ENCODE measurements around the gene PM20D1.
A peak's percentile ranks its signal among the peaks of the same experiment; 100 is the strongest.

The PM20D1 gene

GRCh38 chr1:205803986-205804385 lies 45.9 kb downstream of the PM20D1 start:
- no peaks in the 10 kb centered on the region for H3K9me3 Mint-ChIP-seq
- H3K4me1 Mint-ChIP-seq = peaks cover 48% of the 10 kb centered on the region
- ATAC-seq (no peak), DNase-seq (no peak)
- no peak overlapping the region for H3K27ac Mint-ChIP-seq
- no peak overlapping the region for H3K4me3 Mint-ChIP-seq
- peaks cover 17% of the 10 kb centered on the region for H3K36me3 Mint-ChIP-seq (ENCODE audit: low read depth)
- H3K27me3 Mint-ChIP-seq = no peaks in the 10 kb centered on the region

GRCh38 chr1:205802060-205802459 lies 47.9 kb downstream of the PM20D1 start:
- H3K4me3 Mint-ChIP-seq = no peak overlapping the region
- H3K36me3 Mint-ChIP-seq (ENCODE audit: low read depth) = peaks cover 4% of the 10 kb centered on the region
- peaks cover 33% of the 10 kb centered on the region for H3K4me1 Mint-ChIP-seq
- H3K9me3 Mint-ChIP-seq = no peaks in the 10 kb centered on the region
- H3K27ac Mint-ChIP-seq = peak overlapping the region; percentile 17
- DNase-seq = no peak
- ATAC-seq = no peak
- H3K27me3 Mint-ChIP-seq = no peaks in the 10 kb centered on the region

- DNase-seq = no peak
- Mint-ChIP-seq H3K36me3 (ENCODE audit: low read depth) (peaks cover 5% of the 10 kb centered on the region), H3K4me1 (peaks cover 25% of the 10 kb centered on the region), H3K4me3 (no peak overlapping the region), H3K27ac (no peak overlapping the region), H3K27me3 (no peaks in the 10 kb centered on the region), H3K9me3 (no peaks in the 10 kb centered on the region)
- ATAC-seq = no peak
Measured at GRCh38 chr1:205800981-205801703, 48.8 kb downstream of the PM20D1 start.

- Mint-ChIP-seq H3K4me3 (no peak overlapping the region), H3K4me1 (peaks cover 18% of the 10 kb centered on the region), H3K27ac (no peak overlapping the region), H3K36me3 (ENCODE audit: low read depth) (peaks cover 5% of the 10 kb centered on the region), H3K9me3 (no peaks in the 10 kb centered on the region), H3K27me3 (no peaks in the 10 kb centered on the region)
- no peak for DNase-seq
- ATAC-seq = no peak
Measured at GRCh38 chr1:205800427-205800826, 49.5 kb downstream of the PM20D1 start.

GRCh38 chr1:205798577-205798976 lies 51.4 kb downstream of the PM20D1 start:
- Mint-ChIP-seq H3K27ac (no peak overlapping the region), H3K9me3 (no peaks in the 10 kb centered on the region), H3K4me1 (peaks cover 5% of the 10 kb centered on the region), H3K27me3 (no peaks in the 10 kb centered on the region), H3K4me3 (no peak overlapping the region), H3K36me3 (ENCODE audit: low read depth) (peaks cover 9% of the 10 kb centered on the region)
- ATAC-seq = no peak
- DNase-seq = no peak

- Mint-ChIP-seq H3K9me3 (no peaks in the 10 kb centered on the region), H3K27ac (no peak overlapping the region), H3K4me1 (peaks cover 5% of the 10 kb centered on the region), H3K27me3 (no peaks in the 10 kb centered on the region), H3K36me3 (ENCODE audit: low read depth) (peaks cover 9% of the 10 kb centered on the region), H3K4me3 (no peak overlapping the region)
- DNase-seq = no peak
- ATAC-seq = no peak
Measured at GRCh38 chr1:205797168-205797567, 52.8 kb downstream of the PM20D1 start.

GRCh38 chr1:205794011-205794730 lies 55.8 kb downstream of the PM20D1 start:
- DNase-seq (no peak), ATAC-seq (no peak)
- Mint-ChIP-seq H3K4me3 (no peak overlapping the region), H3K27ac (no peak overlapping the region), H3K27me3 (no peaks in the 10 kb centered on the region), H3K36me3 (ENCODE audit: low read depth) (peaks cover 15% of the 10 kb centered on the region), H3K4me1 (peaks cover 5% of the 10 kb centered on the region), H3K9me3 (no peaks in the 10 kb centered on the region)

GRCh38 chr1:205792961-205793673 lies 56.8 kb downstream of the PM20D1 start:
- no peak overlapping the region for H3K27ac Mint-ChIP-seq
- H3K4me1 Mint-ChIP-seq = peaks cover 5% of the 10 kb centered on the region
- ATAC-seq = no peak
- H3K9me3 Mint-ChIP-seq = no peaks in the 10 kb centered on the region
- H3K36me3 Mint-ChIP-seq (ENCODE audit: low read depth) = peaks cover 15% of the 10 kb centered on the region
- no peak overlapping the region for H3K4me3 Mint-ChIP-seq
- no peak for DNase-seq
- H3K27me3 Mint-ChIP-seq = no peaks in the 10 kb centered on the region

- no peak overlapping the region for H3K27ac Mint-ChIP-seq
- DNase-seq (no peak), ATAC-seq (no peak)
- H3K4me1 Mint-ChIP-seq = peaks cover 5% of the 10 kb centered on the region
- no peaks in the 10 kb centered on the region for H3K9me3 Mint-ChIP-seq
- H3K27me3 Mint-ChIP-seq = no peaks in the 10 kb centered on the region
- no peak overlapping the region for H3K4me3 Mint-ChIP-seq
- H3K36me3 Mint-ChIP-seq (ENCODE audit: low read depth) = peaks cover 15% of the 10 kb centered on the region
Measured at GRCh38 chr1:205792481-205792881, 57.5 kb downstream of the PM20D1 start.

GRCh38 chr1:205791568-205792180 lies 58.3 kb downstream of the PM20D1 start:
- Mint-ChIP-seq H3K4me3 (no peak overlapping the region), H3K27me3 (no peaks in the 10 kb centered on the region), H3K9me3 (no peaks in the 10 kb centered on the region), H3K36me3 (ENCODE audit: low read depth) (peaks cover 14% of the 10 kb centered on the region), H3K4me1 (peaks cover 5% of the 10 kb centered on the region), H3K27ac (no peak overlapping the region)
- ATAC-seq (peak; percentile 94), DNase-seq (peak; percentile 63)

- Mint-ChIP-seq H3K36me3 (ENCODE audit: low read depth) (peaks cover 8% of the 10 kb centered on the region), H3K4me3 (no peak overlapping the region), H3K4me1 (peaks cover 4% of the 10 kb centered on the region), H3K27me3 (no peaks in the 10 kb centered on the region), H3K27ac (no peak overlapping the region), H3K9me3 (no peaks in the 10 kb centered on the region)
- no peak for DNase-seq
- ATAC-seq = no peak
Measured at GRCh38 chr1:205787287-205787916, 62.5 kb downstream of the PM20D1 start.

- Mint-ChIP-seq H3K36me3 (ENCODE audit: low read depth) (peaks cover 8% of the 10 kb centered on the region), H3K4me3 (no peak overlapping the region), H3K27me3 (no peaks in the 10 kb centered on the region), H3K9me3 (no peaks in the 10 kb centered on the region), H3K27ac (no peak overlapping the region), H3K4me1 (peaks cover 4% of the 10 kb centered on the region)
- ATAC-seq (no peak), DNase-seq (no peak)
Measured at GRCh38 chr1:205786601-205787000, 63.3 kb downstream of the PM20D1 start.

- ATAC-seq (no peak), DNase-seq (no peak)
- H3K9me3 Mint-ChIP-seq = no peaks in the 10 kb centered on the region
- H3K4me3 Mint-ChIP-seq = no peak overlapping the region
- no peaks in the 10 kb centered on the region for H3K27me3 Mint-ChIP-seq
- H3K4me1 Mint-ChIP-seq = peaks cover 4% of the 10 kb centered on the region
- H3K27ac Mint-ChIP-seq = no peak overlapping the region
- H3K36me3 Mint-ChIP-seq (ENCODE audit: low read depth) = peaks cover 3% of the 10 kb centered on the region
Measured at GRCh38 chr1:205785446-205785845, 64.5 kb downstream of the PM20D1 start.

GRCh38 chr1:205783904-205784303 lies 66.0 kb downstream of the PM20D1 start:
- ATAC-seq = no peak
- Mint-ChIP-seq H3K27ac (no peak overlapping the region), H3K36me3 (ENCODE audit: low read depth) (no peaks in the 10 kb centered on the region), H3K27me3 (no peaks in the 10 kb centered on the region), H3K4me1 (peaks cover 4% of the 10 kb centered on the region), H3K9me3 (no peaks in the 10 kb centered on the region), H3K4me3 (no peak overlapping the region)
- DNase-seq = no peak
